Peyer's patch (tissue), 4 donors: ENCODE results near the gene SORL1-AS1.

Experiments
- DNase-seq, 3 donors: peaks; one replicate each; pipeline ENCODE4 v3.0.0-alpha.2; 2017 to 2019
- H3K27ac ChIP-seq, 4 donors: fragments of 200-600 bp; sonication (generic); one replicate each; pipeline ENCODE4 v1.5.1; 2016 to 2019
- H3K27me3 ChIP-seq, 2 donors: fragments of 200-600 bp; sonication (generic); one replicate each; pipeline ENCODE4 v1.5.1; 2019
- H3K36me3 ChIP-seq, 3 donors: fragments of 200-600 bp; sonication (generic); one replicate each; pipeline ENCODE4 v1.5.1; 2016 to 2019
- H3K4me1 ChIP-seq, 4 donors: fragments of 200-600 bp; sonication (generic); one replicate each; pipeline ENCODE4 v1.5.1; 2016 to 2019
- H3K4me3 ChIP-seq, 4 donors: fragments of 200-600 bp; sonication (generic); 1 replicate in 3 of 4; 2 replicates in 1 of 4; pipeline ENCODE4 v1.5.1; 2016 to 2019; ENCODE audit warnings: mild to moderate bottlenecking in 1 of 4
- H3K9me3 ChIP-seq, 4 donors: fragments of 200-600 bp; sonication (generic); one replicate each; pipeline ENCODE4 v1.5.1; 2016 to 2019; ENCODE audit warnings: mild to moderate bottlenecking in 1 of 4
- POLR2A ChIP-seq, 2 donors: fragments of 450-650 bp; IDR thresholded peaks; one replicate each; pipeline ENCODE4 v1.5.1; 2017; ENCODE audit warnings: antibody characterized with exemption in 2 of 2, mild to moderate bottlenecking in 2 of 2, moderate library complexity in 2 of 2
- TF ChIP-seq, protein P1 (sequence below), 6 experiments: fragments of 450-650 bp in 4 of 6; fragments of 200-600 bp in 2 of 6; sonication (generic) in 1 of 6; IDR thresholded peaks; one replicate each; pipeline ENCODE4 v1.5.1; 2017 to 2019; ENCODE audit warnings: antibody characterized with exemption in 6 of 6, mild to moderate bottlenecking in 3 of 6, moderate library complexity in 1 of 6

Gene SORL1-AS1

DNA sequence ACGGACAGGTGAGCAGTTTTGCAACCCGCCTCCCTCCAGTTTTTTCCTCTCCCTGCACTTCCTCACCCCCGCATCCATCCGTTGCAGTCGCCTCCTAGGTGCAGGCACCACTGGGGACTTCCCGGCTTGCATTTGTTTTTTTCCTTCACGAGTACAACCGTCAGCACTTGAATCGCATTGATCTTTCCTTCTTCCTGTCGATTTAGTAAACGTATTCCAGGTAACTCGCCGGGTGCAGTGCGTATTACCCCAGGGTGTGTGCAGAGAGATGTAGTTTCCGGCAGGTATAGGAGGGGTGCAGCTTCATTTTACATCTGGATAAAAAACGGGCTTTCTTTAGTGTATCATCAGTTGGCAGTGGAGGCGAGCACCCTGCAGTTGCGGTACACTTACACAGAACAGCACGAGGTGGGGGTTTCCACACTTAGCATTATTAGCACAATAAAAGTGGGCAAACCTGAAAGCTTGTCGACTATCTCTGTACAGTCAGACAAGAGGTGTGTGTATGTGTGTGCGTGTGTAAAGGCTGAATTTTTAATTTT lies at the start of gene SORL1-AS1:
TSS of gene SORL1-AS1 (minus strand) at position 359 of the 542 bp plus-strand sequence.
- Histone ChIP-seq H3K4me1 (peaks cover 0 to 16% (median 9%) of the 10 kb centered on the region in 4 donors), H3K27ac (peak within 1 kb of the TSS; percentile 83 to 97 (median 88)), H3K4me3 (peak within 1 kb of the TSS; percentile 59 to 79 (median 70)), H3K9me3 (no peaks in the 10 kb centered on the region), H3K27me3 (no peaks in the 10 kb centered on the region), H3K36me3 (no peaks in the 10 kb centered on the region)
- TF ChIP-seq POLR2A (IDR thresholded peaks at IDR 0.05), result no peak
- TF ChIP-seq, protein P1, sequence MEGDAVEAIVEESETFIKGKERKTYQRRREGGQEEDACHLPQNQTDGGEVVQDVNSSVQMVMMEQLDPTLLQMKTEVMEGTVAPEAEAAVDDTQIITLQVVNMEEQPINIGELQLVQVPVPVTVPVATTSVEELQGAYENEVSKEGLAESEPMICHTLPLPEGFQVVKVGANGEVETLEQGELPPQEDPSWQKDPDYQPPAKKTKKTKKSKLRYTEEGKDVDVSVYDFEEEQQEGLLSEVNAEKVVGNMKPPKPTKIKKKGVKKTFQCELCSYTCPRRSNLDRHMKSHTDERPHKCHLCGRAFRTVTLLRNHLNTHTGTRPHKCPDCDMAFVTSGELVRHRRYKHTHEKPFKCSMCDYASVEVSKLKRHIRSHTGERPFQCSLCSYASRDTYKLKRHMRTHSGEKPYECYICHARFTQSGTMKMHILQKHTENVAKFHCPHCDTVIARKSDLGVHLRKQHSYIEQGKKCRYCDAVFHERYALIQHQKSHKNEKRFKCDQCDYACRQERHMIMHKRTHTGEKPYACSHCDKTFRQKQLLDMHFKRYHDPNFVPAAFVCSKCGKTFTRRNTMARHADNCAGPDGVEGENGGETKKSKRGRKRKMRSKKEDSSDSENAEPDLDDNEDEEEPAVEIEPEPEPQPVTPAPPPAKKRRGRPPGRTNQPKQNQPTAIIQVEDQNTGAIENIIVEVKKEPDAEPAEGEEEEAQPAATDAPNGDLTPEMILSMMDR (IDR thresholded peaks at IDR 0.05), result no peak
- DNase-seq, result peak in 2 of 3 donors; percentile 49 to 54

DNA sequence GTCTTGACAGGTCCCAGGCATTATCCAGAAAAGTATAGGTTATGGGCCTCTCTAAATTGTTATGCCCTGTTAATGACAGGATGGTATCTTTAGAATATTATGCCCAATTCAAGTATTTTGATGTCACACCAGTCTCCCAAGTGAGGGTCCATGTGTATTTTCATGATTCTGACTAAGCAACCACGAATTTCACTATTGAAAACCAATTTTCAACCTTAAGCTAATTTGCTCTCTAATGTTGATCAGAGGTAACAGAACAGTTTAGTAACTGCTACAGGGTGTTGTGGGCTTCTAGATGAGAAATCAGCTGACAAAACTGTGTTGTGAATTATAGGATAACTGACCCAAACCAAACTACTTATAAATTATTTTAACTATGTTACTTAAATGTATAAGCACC lies 48.0 kb upstream of the SORL1-AS1 start:
- peaks cover 0 to 42% (median 0%) of the 10 kb centered on the region in 3 donors for H3K36me3 ChIP-seq
- no peak overlapping the region for H3K27ac ChIP-seq
- no peaks in the 10 kb centered on the region for H3K27me3 ChIP-seq
- TF ChIP-seq, protein P1 (IDR thresholded peaks at IDR 0.05), result no peak
- no peak for TF ChIP-seq POLR2A (IDR thresholded peaks at IDR 0.05)
- H3K4me1 ChIP-seq, result no peaks in the 10 kb centered on the region
- no peak overlapping the region for H3K4me3 ChIP-seq
- no peaks in the 10 kb centered on the region for H3K9me3 ChIP-seq
- DNase-seq, result no peak

DNA sequence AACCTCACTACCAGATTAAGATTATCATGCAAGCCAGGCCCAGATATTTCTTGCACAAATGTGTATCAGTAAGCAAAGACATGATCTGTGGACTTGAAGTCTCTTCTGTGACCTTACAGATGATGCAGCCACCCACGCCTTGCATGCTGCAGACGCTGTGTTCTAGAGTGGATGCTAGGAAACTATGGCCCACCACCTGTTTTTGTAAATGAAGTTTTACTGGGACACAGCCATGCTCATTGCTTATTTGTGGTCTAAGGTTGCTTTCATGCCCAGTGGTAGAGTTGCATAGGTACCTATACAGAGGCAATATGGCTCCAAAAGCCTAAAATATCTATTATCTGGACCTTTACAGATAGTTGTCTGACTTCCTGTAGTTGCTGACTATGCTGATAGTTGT lies 47.5 kb upstream of the SORL1-AS1 start:
- no peaks in the 10 kb centered on the region for H3K27me3 ChIP-seq
- H3K4me3 ChIP-seq, result no peak overlapping the region
- no peaks in the 10 kb centered on the region for H3K9me3 ChIP-seq
- H3K27ac ChIP-seq, result no peak overlapping the region
- TF ChIP-seq, protein P1 (IDR thresholded peaks at IDR 0.05), result no peak
- no peak for TF ChIP-seq POLR2A (IDR thresholded peaks at IDR 0.05)
- H3K36me3 ChIP-seq, result peaks cover 0 to 40% (median 0%) of the 10 kb centered on the region in 3 donors
- peaks cover 0 to under 1% (median 0%) of the 10 kb centered on the region in 4 donors for H3K4me1 ChIP-seq
- no peak for DNase-seq

DNA sequence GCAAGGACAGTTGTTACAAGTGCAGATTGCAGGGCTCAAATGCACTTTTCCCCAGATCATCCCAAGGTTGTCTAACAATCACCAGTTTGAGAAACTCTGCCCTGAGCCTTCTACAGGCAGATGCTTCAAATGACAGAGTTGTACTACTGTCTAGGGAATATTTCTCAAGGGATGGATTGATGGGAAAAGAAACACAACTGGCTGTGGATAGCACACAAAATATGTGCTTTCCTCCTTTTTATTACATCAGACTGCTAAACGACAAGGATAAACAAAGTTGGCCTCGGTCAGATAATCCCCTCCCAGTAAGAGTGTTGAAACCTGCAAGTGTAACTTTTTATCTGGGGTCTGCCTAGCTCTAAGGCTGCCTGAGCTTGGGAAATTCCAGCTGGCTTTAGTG lies 46.6 kb upstream of the SORL1-AS1 start:
- no peaks in the 10 kb centered on the region for H3K9me3 ChIP-seq
- TF ChIP-seq, protein P1 (IDR thresholded peaks at IDR 0.05), result no peak
- no peak for TF ChIP-seq POLR2A (IDR thresholded peaks at IDR 0.05)
- H3K27ac ChIP-seq, result no peak overlapping the region

DNA sequence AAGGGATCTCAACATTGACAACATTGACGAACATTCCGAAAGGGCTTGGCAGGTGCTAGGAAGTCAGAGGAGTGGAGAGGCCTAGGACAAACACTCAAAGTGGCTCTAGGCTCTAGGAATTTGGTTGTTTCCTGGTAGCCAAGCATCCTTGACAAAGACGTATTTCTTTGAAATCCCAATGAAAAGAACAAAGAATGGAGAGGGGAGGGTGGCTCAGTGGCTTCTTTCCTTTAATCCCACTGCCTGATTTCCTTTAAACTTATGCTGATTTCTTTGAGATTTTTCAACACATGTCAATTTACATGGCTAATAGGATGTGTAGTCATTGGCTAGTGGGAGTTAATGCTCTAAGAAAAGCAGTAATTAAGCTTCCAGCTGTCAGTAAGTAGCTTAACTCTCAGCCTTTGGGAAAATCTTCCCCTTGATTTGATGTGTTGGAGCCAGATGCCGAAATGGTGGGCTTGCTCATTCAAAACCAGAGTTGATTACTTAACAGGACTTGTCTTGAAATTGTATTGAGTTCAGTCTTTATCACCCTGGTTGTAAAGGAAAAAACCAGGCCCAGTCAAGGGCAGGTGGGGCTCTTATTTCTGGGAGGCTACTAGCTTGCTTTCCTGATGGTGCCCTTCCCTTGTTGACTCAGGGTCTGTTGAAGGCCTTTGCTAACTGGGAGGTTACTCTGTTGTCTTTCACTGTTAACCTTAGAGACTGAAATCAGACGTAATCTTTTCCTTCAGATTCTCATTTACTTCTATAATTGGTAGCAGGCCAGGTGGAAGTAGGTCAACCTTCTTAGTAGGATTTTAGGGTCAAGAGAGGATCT lies 44.6 kb upstream of the SORL1-AS1 start:
- Histone ChIP-seq H3K27me3 (no peaks in the 10 kb centered on the region), H3K4me1 (peaks cover 0 to 9% (median 0%) of the 10 kb centered on the region in 4 donors), H3K27ac (no peak overlapping the region), H3K4me3 (no peak overlapping the region), H3K9me3 (no peaks in the 10 kb centered on the region), H3K36me3 (peaks cover 0 to 42% (median 0%) of the 10 kb centered on the region in 3 donors)
- no peak for DNase-seq
- TF ChIP-seq, protein P1 (IDR thresholded peaks at IDR 0.05), result no peak
- no peak for TF ChIP-seq POLR2A (IDR thresholded peaks at IDR 0.05)

More for the DNA sequence above, 46.6 kb upstream of the SORL1-AS1 start:
- Histone ChIP-seq H3K27me3 (no peaks in the 10 kb centered on the region), H3K36me3 (peaks cover 0 to 45% (median 0%) of the 10 kb centered on the region in 3 donors), H3K4me3 (no peak overlapping the region), H3K4me1 (peaks cover 0 to 5% (median 0%) of the 10 kb centered on the region in 4 donors)
- DNase-seq, result no peak
